GM21360 (cell line): ENCODE data around the gene FUT8.
"Not testable (repeated sequence)": the region's sequence is repeated elsewhere in the genome, so short reads cannot be mapped to it uniquely, and the experiment has no call there.

Source experiments
- ATAC-seq: cut with Tn5 transposase; IDR thresholded peaks from one replicate; pipeline ENCODE4 v1.9.1; 2021; ENCODE audit warnings: mild to moderate bottlenecking, moderate library complexity; ENCODE audit not compliant: unreplicated experiment

The FUT8 gene

DNA sequence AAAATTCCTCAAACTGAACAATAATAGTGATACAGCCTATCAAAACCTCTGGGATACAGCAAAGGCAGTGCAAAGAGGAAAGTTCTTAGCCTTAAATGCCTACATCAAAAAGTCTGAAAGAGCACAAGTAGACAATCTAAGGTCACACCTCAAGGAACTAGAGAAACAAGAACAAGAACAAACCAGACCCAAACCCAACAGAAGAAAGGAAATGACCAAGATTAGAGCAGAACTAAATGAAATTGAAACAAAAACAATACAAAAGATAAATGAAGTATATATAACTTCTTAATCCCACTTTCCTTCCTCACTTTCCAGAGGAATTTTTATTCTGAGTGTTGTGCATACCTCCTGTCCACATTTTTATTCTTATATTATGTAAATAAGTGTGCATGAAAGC, 192.0 kb downstream of the FUT8 start:
- no peak for ATAC-seq

DNA sequence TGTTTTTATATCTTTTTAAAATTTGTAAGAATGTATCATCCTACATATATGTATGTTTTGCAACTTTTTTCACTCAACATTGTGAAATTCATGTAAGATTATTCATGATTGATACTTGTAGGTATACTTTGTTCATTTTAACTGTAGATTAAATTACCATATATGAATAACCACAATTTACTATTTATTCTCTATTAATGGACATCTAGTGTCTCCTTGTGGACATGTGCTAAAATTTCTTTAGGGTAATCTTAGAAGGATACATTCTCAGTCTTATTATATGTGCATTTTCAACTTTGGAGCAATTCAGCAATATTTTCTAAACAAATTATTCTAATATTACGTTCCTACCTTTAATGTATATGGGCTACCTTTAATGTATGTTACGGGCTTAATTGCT, 192.4 kb downstream of the FUT8 start:
- no peak for ATAC-seq

DNA sequence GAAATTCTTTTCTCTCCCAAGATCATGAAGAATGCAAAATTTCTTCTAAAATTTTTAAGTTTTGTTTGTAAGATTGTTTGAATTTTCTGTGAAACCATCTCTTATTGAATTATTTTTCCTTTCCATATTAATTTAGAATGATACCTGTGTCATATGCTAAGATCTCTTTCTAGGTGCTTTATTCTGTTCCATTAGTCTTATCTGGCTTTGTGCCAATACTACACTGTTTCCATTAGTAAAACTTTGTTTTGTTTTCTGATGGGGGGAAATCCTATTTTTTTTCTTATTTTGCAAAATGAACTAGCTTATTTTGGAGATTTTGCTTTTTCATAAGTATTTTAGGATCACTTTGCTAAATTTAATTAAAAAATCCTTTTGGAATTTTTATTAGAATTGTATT, 193.9 kb downstream of the FUT8 start:
- no peak for ATAC-seq

- ATAC-seq = no peak
Observed at GRCh38 chr14:65613131-65613650, 200.7 kb downstream of the FUT8 start.

DNA sequence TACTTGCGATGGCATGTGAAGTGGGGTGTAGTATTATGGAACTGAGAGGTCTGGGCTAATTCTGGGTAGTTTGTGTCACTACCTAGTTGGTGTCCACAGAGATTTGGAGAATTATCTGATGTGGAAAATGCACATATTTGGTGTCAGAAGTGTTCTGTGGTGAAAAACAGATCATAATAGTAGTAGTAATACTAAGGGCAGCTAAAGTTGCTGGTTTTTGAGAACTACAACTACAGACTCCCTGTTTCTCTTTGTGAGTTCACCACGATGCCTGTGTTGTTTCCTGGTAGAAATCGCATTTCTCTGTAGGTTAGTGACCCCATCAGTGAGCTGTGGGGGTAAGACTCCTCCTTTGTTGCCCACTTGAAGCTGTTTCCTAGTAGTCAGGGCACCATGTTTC, 206.5 kb downstream of the FUT8 start:
- no peak for ATAC-seq

GRCh38 chr14:65620195-65620594, 207.7 kb downstream of the FUT8 start:
- ATAC-seq = no peak

GRCh38 chr14:65622703-65623102, 210.2 kb downstream of the FUT8 start:
- ATAC-seq = no peak

DNA sequence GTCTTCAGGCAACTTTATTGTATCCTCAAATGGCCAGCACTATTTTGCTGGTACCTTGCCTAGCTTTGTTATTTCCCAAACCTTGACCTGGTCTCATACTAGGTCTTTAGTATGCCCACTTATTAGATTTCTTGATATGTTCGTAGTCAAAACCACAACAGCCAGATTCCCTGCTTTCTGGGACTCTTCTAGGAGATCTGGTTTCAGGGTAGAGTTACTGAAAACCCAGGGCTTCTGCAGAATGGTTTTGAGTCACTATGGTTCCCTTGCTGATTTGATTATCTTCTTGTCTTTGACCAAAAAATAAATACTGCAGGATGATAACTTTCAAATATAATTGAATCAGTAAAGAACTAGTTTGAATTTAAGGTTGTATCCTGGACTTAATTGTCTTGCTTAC, 211.2 kb downstream of the FUT8 start:
- ATAC-seq = no peak

DNA sequence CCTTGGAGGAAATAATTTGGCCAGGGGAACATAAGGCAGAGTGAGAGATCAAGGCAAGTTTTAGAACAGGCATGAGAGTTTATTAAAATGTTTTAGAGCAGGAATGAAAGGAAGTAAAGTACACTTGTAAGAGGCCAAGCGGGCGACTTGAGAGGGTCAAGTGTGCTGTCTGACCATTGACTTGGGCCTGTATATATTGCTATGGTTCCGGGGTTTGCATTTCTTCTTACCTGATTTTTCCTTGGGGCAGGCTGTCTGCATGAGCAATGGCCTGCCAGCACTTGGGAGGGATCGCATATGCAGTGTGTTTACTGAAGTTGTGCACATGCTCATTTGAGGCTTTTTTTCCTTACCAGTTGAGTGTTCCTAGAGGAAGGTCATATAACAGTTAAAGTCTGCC, 214.8 kb downstream of the FUT8 start:
- no peak for ATAC-seq

DNA sequence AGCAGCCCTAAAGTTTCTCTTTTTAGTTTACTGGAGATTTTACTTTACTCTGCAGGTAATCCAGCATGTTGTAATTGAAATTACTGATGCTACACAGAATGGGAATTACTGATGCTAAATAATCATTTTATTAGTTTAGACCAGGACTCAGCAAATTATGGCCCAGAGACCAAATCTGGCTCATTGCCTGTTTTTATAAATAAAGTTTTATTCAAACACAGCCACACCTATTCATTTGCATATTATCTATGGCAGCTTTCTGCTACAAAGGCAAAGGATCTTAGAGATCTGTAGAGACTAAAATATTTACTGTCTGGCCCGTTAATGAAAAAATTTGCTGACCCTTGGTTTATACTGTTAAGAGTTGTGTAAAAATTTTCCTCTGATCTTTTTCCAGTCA, 216.1 kb downstream of the FUT8 start:
- ATAC-seq = no peak

DNA sequence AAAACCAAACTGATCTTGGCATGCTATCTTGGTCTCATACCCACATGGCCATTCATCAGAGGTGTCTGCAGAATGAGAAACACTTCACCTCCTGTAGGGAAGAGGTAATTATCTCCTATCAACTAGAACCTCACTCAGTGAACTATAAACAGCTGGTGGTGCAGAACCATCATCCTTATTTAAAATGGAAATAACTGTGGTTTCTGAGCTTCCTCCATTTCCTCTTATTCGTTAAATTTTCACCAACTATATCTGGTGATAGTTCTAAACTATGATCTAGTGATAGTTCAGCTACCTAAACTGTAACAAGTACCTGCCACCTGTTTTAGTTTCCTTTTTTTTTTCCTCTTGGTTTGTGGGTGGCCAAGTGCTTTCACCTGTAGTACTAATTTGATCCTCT, 218.5 kb downstream of the FUT8 start:
- ATAC-seq = no peak

DNA sequence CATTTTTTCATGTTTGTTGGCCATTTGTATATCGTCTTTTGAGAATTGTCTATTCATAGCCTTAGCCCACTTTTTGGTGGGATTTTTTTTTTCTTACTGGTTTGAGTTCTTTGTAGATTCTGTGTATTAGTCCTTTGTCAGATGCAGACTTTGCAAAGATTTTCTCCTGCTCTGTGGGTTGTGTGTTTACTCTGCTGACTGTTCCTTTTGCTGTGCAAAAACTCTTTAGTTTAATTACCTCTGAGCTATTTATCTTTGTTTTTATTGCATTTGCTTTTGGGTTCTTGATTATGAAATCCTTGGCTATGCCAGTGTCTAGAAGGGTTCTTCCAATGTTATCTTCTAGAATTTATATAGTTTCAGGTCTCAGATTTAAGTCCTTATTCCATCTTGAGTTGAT, 220.0 kb downstream of the FUT8 start:
- no peak for ATAC-seq

GRCh38 chr14:65633666-65634065, 221.1 kb downstream of the FUT8 start:
- ATAC-seq = not testable (repeated sequence)

- ATAC-seq = no peak
Observed at GRCh38 chr14:65637780-65638179, 225.2 kb downstream of the FUT8 start.

GRCh38 chr14:65639216-65639615, 226.7 kb downstream of the FUT8 start:
- no peak for ATAC-seq

DNA sequence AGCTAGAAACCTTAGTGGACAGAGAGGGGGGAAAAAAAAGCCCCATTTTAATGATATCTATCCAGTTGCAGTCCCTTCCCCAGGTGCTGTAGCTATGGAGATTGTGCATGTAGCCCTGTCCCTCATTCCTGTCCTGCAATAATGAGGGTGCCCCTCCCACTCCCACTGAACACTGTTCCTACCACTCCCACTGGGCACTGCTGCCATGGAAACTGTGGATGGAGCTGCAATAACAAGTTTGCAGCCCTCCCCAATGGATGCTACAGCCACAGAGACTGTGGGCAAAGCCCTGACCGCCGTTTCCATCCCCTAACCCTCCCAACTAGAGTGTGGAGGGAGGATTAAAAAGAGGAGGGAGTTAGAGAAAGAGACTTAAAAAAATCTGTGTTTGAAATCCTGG, 238.3 kb downstream of the FUT8 start:
- no peak for ATAC-seq

DNA sequence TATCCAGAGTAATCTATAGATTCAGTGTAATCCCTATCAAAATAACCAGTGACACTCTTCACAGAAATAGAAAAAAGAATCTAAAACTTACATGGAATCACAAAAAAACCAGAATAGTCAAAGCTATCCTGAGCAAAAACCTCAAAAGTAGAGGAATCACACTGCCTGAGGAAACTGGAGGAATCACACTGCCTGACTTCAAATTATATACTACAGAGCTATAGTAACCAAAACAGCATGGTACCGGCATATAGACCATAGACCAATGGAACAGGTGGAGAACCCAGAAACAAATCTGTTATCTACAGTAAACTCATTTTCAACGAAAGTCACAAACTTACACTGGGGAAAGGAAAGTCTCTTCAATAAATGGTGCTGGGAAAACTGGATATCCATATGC, 244.0 kb downstream of the FUT8 start:
- no peak for ATAC-seq

DNA sequence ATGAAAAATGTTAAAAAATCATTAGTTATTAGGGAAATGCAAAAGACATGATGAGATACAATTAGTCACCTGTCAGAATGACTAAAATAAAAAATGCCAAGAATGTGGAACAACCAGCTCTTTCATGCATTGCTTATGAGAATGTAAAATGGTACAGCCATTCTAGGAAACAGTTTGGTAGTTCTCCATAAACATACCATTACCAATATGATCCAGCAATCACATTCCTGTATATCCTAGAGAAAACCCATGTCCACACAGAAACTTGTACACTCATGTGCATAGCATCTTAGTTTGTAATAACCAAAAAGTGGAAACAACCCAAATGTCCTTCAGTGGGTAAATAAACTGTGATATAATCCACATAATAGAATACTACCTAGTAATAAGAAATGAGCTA, 245.7 kb downstream of the FUT8 start:
- ATAC-seq = no peak

DNA sequence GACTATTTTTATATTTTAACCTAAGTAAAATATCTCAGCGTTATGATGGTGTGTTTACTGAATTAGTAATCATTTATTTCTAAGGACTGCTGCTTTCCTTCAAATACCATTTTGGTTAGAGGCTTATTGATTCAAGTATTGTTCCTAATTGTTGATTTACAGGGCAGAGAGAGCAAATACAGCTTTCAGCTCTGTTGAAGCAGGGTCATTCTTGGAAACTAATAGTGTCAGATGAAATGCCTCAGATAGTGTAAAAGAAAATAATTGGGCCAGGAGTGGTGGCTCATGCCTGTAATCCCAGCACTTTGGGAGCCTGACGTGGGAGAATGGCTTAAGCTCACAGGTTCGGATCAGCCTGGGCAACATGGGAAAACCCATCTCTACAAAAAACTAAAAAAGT, 249.3 kb downstream of the FUT8 start:
- no peak for ATAC-seq

- no peak for ATAC-seq
Observed at GRCh38 chr14:65664436-65664835, 251.9 kb downstream of the FUT8 start.

GRCh38 chr14:65676361-65677014, 264.0 kb downstream of the FUT8 start:
- ATAC-seq = no peak

DNA sequence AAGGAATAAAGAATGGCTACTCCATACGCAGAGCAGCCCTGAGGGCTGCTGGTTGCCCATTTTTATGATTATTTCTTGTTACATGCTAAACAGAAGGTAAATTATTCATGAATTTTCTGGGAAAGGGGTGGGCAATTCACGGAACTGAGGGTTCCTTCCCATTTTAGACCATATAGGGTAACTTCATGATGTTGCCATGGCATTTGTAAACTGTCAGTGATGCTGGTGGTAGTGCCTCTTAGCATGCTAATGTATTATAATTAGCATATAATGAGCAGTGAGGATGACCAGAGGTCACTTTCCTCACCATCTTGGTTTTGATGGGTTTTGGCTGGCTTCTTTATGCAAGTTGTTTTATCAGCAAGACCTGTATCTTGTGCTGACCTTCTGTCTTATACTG, 273.0 kb downstream of the FUT8 start:
- no peak for ATAC-seq

DNA sequence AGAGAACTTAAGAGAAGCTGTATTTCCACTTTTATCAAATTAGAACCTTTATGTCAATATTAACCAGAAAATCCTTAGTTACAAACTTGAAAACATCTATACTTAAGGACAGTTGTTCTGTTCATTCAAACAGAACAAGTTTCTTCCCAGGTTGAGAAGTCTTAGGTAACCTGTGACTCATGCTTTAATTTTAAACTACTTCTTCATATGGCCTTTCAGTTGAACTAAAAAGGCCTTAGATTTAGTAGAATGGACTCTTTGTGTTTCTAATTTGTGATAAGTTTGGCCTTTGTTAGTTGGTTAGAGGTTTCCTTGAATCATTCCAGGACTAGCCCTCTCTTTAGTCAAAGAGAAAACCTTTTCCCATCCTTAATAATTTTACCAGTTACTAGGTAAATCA, 274.2 kb downstream of the FUT8 start:
- no peak for ATAC-seq
